Measurements from ENCODE around the gene TMEM200C.

TMEM200C gene

GRCh38 chr18:5895299-5895875 is at the start of gene TMEM200C:
Gene TMEM200C, minus strand, starts transcription at chr18:5895522. Its CDS starts 3,459 bp downstream, at chr18:5892063.
- DNase-seq, result no peak

- DNase-seq, result no peak
Observed at GRCh38 chr18:5944448-5944847, 49.1 kb upstream of the TMEM200C start.

- no peak for DNase-seq
Observed at GRCh38 chr18:5943514-5943913, 48.2 kb upstream of the TMEM200C start.

GRCh38 chr18:5942591-5942990 is 47.3 kb upstream of the TMEM200C start:
- no peak for DNase-seq

- no peak for DNase-seq
Observed at GRCh38 chr18:5941890-5942289, 46.6 kb upstream of the TMEM200C start.

- no peak for DNase-seq
Observed at GRCh38 chr18:5939801-5940667, 44.7 kb upstream of the TMEM200C start.

GRCh38 chr18:5937795-5938194 is 42.5 kb upstream of the TMEM200C start:
- DNase-seq, result no peak

- DNase-seq, result no peak
Observed at GRCh38 chr18:5937121-5937520, 41.8 kb upstream of the TMEM200C start.

- no peak for DNase-seq
Observed at GRCh38 chr18:5930789-5931188, 35.5 kb upstream of the TMEM200C start.

GRCh38 chr18:5918205-5918858 is 23.0 kb upstream of the TMEM200C start:
- DNase-seq, result no peak

- no peak for DNase-seq
Observed at GRCh38 chr18:5914951-5915350, 19.6 kb upstream of the TMEM200C start.

- no peak for DNase-seq
Observed at GRCh38 chr18:5914016-5914415, 18.7 kb upstream of the TMEM200C start.

GRCh38 chr18:5912566-5912965 is 17.2 kb upstream of the TMEM200C start:
- no peak for DNase-seq

GRCh38 chr18:5909125-5909524 is 13.8 kb upstream of the TMEM200C start:
- no peak for DNase-seq

GRCh38 chr18:5903386-5903785 is 8.1 kb upstream of the TMEM200C start:
- no peak for DNase-seq

GRCh38 chr18:5900262-5900661 is 4.9 kb upstream of the TMEM200C start:
- no peak for DNase-seq

GRCh38 chr18:5899835-5900234 is 4.5 kb upstream of the TMEM200C start:
- DNase-seq, result no peak

- no peak for DNase-seq
Observed at GRCh38 chr18:5895876-5896740, 786 bp upstream of the TMEM200C start.

- DNase-seq, result no peak
Observed at GRCh38 chr18:5894611-5895298, 567 bp downstream of the TMEM200C start.

GRCh38 chr18:5893956-5894610 is 1.2 kb downstream of the TMEM200C start:
- no peak for DNase-seq

- DNase-seq, result no peak
Observed at GRCh38 chr18:5892823-5893431, 2.4 kb downstream of the TMEM200C start.

Data from AML-193 (cell line).